ENCODE measurements around the gene ACOT11. TPM values are rescaled to one million over a fixed set of nuclear protein-coding genes. Genes with fewer than 3 reads are reported as not detected.

Gene ACOT11
- polyA plus RNA-seq, 1 donor from 2014 or later: not detected

DNA sequence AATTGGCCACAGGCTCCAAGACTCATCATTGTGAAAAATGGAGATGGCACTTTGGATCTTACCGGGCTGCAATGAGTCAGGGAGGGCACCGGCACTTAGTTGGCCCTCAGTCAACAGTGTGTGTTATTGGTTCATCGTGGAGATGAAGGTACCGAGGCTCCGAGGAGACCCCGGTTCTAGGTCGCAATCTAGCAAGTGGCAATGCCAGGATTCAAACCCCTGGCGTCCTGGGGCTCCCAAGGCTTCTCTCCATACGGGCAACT lies 49.0 kb upstream of the ACOT11 start:
- Histone ChIP-seq H3K27ac (ENCODE audit: low read length) (no peak overlapping the region), H3K9ac (ENCODE audit: low read length) (peak overlapping the region; percentile 46), H4K20me1 (ENCODE audit: insufficient read depth) (no peaks in the 10 kb centered on the region)

GRCh38 chr1:54499360-54500106 lies 48.5 kb upstream of the ACOT11 start:
- Histone ChIP-seq H3K27ac (ENCODE audit: low read length) (no peak overlapping the region), H3K9me3 (ENCODE audit: low read length) (no peaks in the 10 kb centered on the region), H3K27me3 (ENCODE audit: insufficient read depth, low read depth, low read length) (no peaks in the 10 kb centered on the region), H2AFZ (ENCODE audit: low read depth, low read length) (peak overlapping the region; percentile 51), H4K20me1 (ENCODE audit: insufficient read depth) (no peaks in the 10 kb centered on the region), H3K9me2 (ENCODE audit: insufficient read depth, low read length) (no peaks in the 10 kb centered on the region), H3K4me2 (ENCODE audit: low read length) (no peak overlapping the region), H3K36me3 (ENCODE audit: insufficient read depth, low read length) (no peaks in the 10 kb centered on the region), H3K4me3 (ENCODE audit: low read length) (peak overlapping the region; percentile 56), H3K79me2 (replicated peaks; ENCODE audit: insufficient read depth, low read length) (no peaks in the 10 kb centered on the region), H3F3A (ENCODE audit: insufficient read depth, low read length, poor library complexity, severe bottlenecking) (no peaks in the 10 kb centered on the region), H3K9ac (ENCODE audit: low read length) (peak overlapping the region; percentile 46)
- TF ChIP-seq EZH2 (IDR thresholded peaks at IDR 0.05; ENCODE audit: borderline replicate concordance, insufficient read depth, low read length, poor library complexity, severe bottlenecking) (no peak), SMC3 (conservative IDR thresholded peaks at IDR 0.05; ENCODE audit: poor library complexity) (peak; percentile 62), EP300 (conservative IDR thresholded peaks at IDR 0.05; ENCODE audit: poor library complexity, severe bottlenecking) (no peak), REST (IDR thresholded peaks at IDR 0.05; ENCODE audit: borderline replicate concordance) (no peak), TAF1 (IDR thresholded peaks at IDR 0.05; ENCODE audit: low read depth) (no peak), RAD21 (conservative IDR thresholded peaks at IDR 0.05) (peak; percentile 51), POLR2AphosphoS5 (IDR thresholded peaks at IDR 0.05) (no peak), MXI1 (conservative IDR thresholded peaks at IDR 0.05; ENCODE audit: poor library complexity, severe bottlenecking) (no peak)

More for the DNA sequence above, 49.0 kb upstream of the ACOT11 start:
- Histone ChIP-seq H3K27me3 (ENCODE audit: insufficient read depth, low read depth, low read length) (no peaks in the 10 kb centered on the region), H3K9me2 (ENCODE audit: insufficient read depth, low read length) (no peaks in the 10 kb centered on the region), H3K9me3 (ENCODE audit: low read length) (no peaks in the 10 kb centered on the region), H2AFZ (ENCODE audit: low read depth, low read length) (no peak overlapping the region), H3K4me3 (ENCODE audit: low read length) (peak overlapping the region; percentile 56), H3K79me2 (replicated peaks; ENCODE audit: insufficient read depth, low read length) (no peaks in the 10 kb centered on the region), H3K4me2 (ENCODE audit: low read length) (no peak overlapping the region), H3F3A (ENCODE audit: insufficient read depth, low read length, poor library complexity, severe bottlenecking) (no peaks in the 10 kb centered on the region), H3K36me3 (ENCODE audit: insufficient read depth, low read length) (no peaks in the 10 kb centered on the region)
- no peak for TF ChIP-seq MXI1 (conservative IDR thresholded peaks at IDR 0.05; ENCODE audit: poor library complexity, severe bottlenecking)
- TF ChIP-seq CTCF (IDR thresholded peaks at IDR 0.05; ENCODE audit: poor library complexity, severe bottlenecking): no peak
- no peak for TF ChIP-seq TAF1 (IDR thresholded peaks at IDR 0.05; ENCODE audit: low read depth)
- no peak for TF ChIP-seq REST (IDR thresholded peaks at IDR 0.05; ENCODE audit: borderline replicate concordance)
- TF ChIP-seq EP300 (conservative IDR thresholded peaks at IDR 0.05; ENCODE audit: poor library complexity, severe bottlenecking): no peak
- TF ChIP-seq RAD21 (conservative IDR thresholded peaks at IDR 0.05): no peak
- TF ChIP-seq EZH2 (IDR thresholded peaks at IDR 0.05; ENCODE audit: borderline replicate concordance, insufficient read depth, low read length, poor library complexity, severe bottlenecking): no peak
- no peak for TF ChIP-seq SMC3 (conservative IDR thresholded peaks at IDR 0.05; ENCODE audit: poor library complexity)
- TF ChIP-seq POLR2AphosphoS5 (IDR thresholded peaks at IDR 0.05): no peak

Measured in neural cell (in vitro differentiated cells).